ENCODE data around the gene LRRC75A. TPM values are rescaled to one million over a fixed set of nuclear protein-coding genes. Genes with fewer than 3 reads are reported as not detected.

Gene LRRC75A
- total RNA-seq, 3 donors from 2014 or later (not counting 1 experiment from before 2014, with no cell fraction given), result 2.6 to 3.0 (median 3.0) TPM

DNA sequence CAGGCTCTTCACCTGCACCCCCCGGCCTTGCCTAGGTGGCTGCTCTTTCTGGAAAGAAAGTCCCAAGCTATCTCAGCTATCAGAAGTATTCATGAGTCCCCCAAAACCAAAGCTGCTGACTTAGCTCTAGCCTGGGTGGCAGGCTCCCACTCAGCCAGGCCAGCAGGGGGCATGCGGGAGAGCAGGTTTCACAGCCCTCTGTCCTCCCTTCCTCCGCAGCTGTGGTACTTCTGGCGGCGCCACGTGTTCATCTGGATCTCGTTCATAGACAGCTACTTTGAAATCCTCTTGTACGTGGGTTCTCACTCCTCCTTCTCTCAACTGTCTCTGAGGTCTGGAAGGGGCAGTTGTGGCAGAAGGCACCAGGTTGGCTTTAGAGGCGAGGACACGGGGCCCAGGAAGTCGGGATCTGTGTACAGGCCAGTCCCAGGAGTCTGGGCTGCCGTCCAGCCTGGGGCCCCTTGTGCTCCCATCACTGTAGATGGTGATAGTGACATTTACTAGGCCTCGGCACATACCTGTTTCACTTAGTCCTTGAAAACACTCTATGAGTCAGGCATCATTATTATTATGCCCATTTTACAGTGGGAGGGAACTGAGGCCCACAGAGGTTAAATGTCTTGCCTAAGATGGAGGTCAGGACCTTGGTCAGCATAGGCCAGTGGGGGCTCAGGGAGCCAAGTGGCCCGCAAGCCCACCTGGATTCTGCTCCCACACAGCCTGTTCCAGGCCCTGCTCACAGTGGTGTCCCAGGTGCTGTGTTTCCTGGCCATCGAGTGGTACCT is 63.7 kb downstream of the LRRC75A start:
- Mint-ChIP-seq H3K9me3 (no peaks in the 10 kb centered on the region), H3K36me3 (no peaks in the 10 kb centered on the region), H3K27me3 (ENCODE audit: low read depth in 2 of 2) (no peaks in the 10 kb centered on the region), H3K4me3 (no peak overlapping the region), H3K27ac (no peak overlapping the region), H3K4me1 (peaks cover 0 to 15% of the 10 kb centered on the region in 2 donors)
- Histone ChIP-seq H3K27me3 (ENCODE audit: control insufficient read depth, insufficient read depth, low read length) (no peaks in the 10 kb centered on the region), H3K36me3 (ENCODE audit: control insufficient read depth, insufficient read depth, low read length) (peaks cover 63% of the 10 kb centered on the region), H3K9me3 (ENCODE audit: control insufficient read depth, insufficient read depth, low read length) (no peaks in the 10 kb centered on the region), H3K4me1 (ENCODE audit: control insufficient read depth, insufficient read depth, low read length) (no peaks in the 10 kb centered on the region), H3K4me3 (ENCODE audit: low read length) (no peak overlapping the region), H3K27ac (ENCODE audit: low read length) (no peak overlapping the region)
- DNase-seq (peak in 1 of 2 donors; percentile 60), ATAC-seq (peak in 2 of 3 donors; percentile 45 to 50)
- 82% methylated on average over 15 of the region's 15 CpGs for WGBS (ENCODE audit: insufficient coverage)
- TF ChIP-seq, protein P1, sequence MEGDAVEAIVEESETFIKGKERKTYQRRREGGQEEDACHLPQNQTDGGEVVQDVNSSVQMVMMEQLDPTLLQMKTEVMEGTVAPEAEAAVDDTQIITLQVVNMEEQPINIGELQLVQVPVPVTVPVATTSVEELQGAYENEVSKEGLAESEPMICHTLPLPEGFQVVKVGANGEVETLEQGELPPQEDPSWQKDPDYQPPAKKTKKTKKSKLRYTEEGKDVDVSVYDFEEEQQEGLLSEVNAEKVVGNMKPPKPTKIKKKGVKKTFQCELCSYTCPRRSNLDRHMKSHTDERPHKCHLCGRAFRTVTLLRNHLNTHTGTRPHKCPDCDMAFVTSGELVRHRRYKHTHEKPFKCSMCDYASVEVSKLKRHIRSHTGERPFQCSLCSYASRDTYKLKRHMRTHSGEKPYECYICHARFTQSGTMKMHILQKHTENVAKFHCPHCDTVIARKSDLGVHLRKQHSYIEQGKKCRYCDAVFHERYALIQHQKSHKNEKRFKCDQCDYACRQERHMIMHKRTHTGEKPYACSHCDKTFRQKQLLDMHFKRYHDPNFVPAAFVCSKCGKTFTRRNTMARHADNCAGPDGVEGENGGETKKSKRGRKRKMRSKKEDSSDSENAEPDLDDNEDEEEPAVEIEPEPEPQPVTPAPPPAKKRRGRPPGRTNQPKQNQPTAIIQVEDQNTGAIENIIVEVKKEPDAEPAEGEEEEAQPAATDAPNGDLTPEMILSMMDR (IDR thresholded peaks at IDR 0.05), result no peak
- intact Hi-C loops (cut with micrococcal nuclease), result no loop called here

DNA sequence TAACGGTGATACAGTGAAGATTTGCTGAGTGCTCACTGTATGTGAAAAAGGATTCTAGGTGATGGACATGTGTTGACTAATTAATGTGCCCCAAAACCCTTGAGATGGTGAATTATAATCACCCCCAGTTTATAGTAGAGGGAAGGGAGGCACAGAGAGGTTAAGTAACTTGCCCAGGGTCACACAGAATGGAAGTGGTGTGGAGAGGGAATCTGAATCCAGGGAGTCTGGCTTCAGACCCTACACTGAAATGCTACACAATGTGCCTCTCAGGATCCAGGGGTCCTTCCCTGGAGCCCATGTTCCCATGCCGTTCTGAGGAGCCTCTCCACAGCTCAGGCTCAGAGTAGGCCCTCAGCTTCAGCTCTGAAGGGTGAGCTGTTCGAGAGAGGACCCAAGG is 65.0 kb downstream of the LRRC75A start:
- no peak overlapping the region for H3K27ac Mint-ChIP-seq
- no peak overlapping the region for H3K4me3 Mint-ChIP-seq
- no peaks in the 10 kb centered on the region for H3K27me3 Mint-ChIP-seq (ENCODE audit: low read depth in 2 of 2)

DNA sequence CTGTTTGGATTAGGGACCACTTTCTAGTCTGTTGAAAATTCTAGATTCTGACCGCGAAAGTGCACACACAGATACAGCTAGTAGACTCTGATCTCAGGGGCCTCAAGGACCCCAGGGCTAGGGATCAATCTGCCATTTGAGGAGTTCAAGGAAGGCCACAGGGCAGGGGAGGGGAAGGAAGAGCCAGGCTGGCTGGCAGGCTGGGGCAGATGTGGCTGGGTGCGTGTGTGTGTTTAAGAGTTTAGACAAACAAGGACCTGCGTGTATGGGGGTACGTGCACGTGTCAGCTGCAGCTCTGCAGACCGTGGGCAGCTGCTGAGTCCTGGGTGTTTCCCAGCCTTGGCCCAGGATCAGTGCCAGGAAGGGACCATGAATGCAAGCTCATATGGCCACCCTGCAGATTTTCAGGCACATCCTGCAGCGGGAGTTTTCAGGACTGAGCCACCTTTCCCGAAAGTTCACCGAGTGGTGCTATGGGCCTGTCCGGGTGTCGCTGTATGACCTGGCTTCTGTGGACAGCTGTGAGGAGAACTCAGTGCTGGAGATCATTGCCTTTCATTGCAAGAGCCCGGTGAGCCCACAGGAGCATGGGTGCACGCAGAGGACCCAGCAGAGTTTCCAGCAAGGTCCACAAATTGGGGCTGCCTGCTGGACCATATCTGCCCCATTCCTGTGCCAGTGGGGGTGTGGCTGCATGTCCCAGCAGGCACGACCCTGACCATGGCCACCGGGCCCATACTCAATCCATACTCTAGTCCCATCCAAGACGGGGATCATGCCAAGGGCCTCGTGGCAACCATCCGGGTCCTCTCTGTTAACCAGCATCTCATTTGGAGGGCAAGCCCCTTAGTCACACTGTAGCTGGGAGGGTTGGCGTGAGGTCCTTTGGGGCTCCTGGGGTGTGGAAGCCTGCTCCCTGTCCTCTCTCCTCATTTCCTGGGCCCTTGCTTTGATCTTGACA is 66.0 kb downstream of the LRRC75A start:
- Histone ChIP-seq H3K36me3 (ENCODE audit: control insufficient read depth, insufficient read depth, low read length) (peaks cover 68% of the 10 kb centered on the region), H3K27me3 (ENCODE audit: control insufficient read depth, insufficient read depth, low read length) (no peaks in the 10 kb centered on the region), H3K4me1 (ENCODE audit: control insufficient read depth, insufficient read depth, low read length) (no peaks in the 10 kb centered on the region), H3K27ac (ENCODE audit: low read length) (no peak overlapping the region), H3K9me3 (ENCODE audit: control insufficient read depth, insufficient read depth, low read length) (no peaks in the 10 kb centered on the region), H3K4me3 (ENCODE audit: low read length) (no peak overlapping the region)
- WGBS (ENCODE audit: insufficient coverage), result 96% methylated on average over 20 of the region's 20 CpGs
- intact Hi-C loops (cut with micrococcal nuclease), result no loop called here
- no peak for DNase-seq
- Mint-ChIP-seq H3K36me3 (no peaks in the 10 kb centered on the region), H3K4me3 (no peak overlapping the region), H3K27me3 (ENCODE audit: low read depth in 2 of 2) (no peaks in the 10 kb centered on the region), H3K9me3 (no peaks in the 10 kb centered on the region), H3K27ac (no peak overlapping the region), H3K4me1 (peaks cover 2 to 20% of the 10 kb centered on the region in 2 donors)
- TF ChIP-seq, protein P1 (IDR thresholded peaks at IDR 0.05), result no peak
- ATAC-seq, result no peak

More for the DNA sequence above, 65.0 kb downstream of the LRRC75A start:
- Mint-ChIP-seq H3K4me1 (peaks cover 0 to 20% of the 10 kb centered on the region in 2 donors), H3K36me3 (no peaks in the 10 kb centered on the region), H3K9me3 (no peaks in the 10 kb centered on the region)
- TF ChIP-seq, protein P1 (IDR thresholded peaks at IDR 0.05), result no peak
- H3K4me3 ChIP-seq (ENCODE audit: low read length), result no peak overlapping the region
- H3K9me3 ChIP-seq (ENCODE audit: control insufficient read depth, insufficient read depth, low read length), result no peaks in the 10 kb centered on the region
- intact Hi-C loops (cut with micrococcal nuclease), result no loop called here
- ATAC-seq (no peak), DNase-seq (no peak)
- 100% methylated on average over 3 of the region's 3 CpGs for WGBS (ENCODE audit: insufficient coverage)
- no peak overlapping the region for H3K27ac ChIP-seq (ENCODE audit: low read length)
- no peaks in the 10 kb centered on the region for H3K4me1 ChIP-seq (ENCODE audit: control insufficient read depth, insufficient read depth, low read length)
- H3K27me3 ChIP-seq (ENCODE audit: control insufficient read depth, insufficient read depth, low read length), result no peaks in the 10 kb centered on the region
- peaks cover 68% of the 10 kb centered on the region for H3K36me3 ChIP-seq (ENCODE audit: control insufficient read depth, insufficient read depth, low read length)
